GM18517 (cell line): Measurements from ENCODE around the gene DAZL.
"Not testable (repeated sequence)": the region's sequence is repeated elsewhere in the genome, so short reads cannot be mapped to it uniquely, and the experiment has no call there.

Source experiments
- ATAC-seq: cut with Tn5 transposase; IDR thresholded peaks from one replicate; pipeline ENCODE4 v1.9.1; 2021; ENCODE audit warnings: mild to moderate bottlenecking, moderate library complexity; ENCODE audit not compliant: unreplicated experiment

The DAZL gene

GRCh38 chr3:16604887-16605602, at the start of gene DAZL:
Gene DAZL, minus strand, starts transcription at chr3:16605423. Its CDS starts 218 bp downstream, at chr3:16605205.
- ATAC-seq, result no peak

- ATAC-seq, result no peak
These were observed 49.8 kb upstream of the DAZL start for GRCh38 chr3:16654976-16655375.

GRCh38 chr3:16653712-16654111, 48.5 kb upstream of the DAZL start:
- no peak for ATAC-seq

GRCh38 chr3:16647668-16648067, 42.4 kb upstream of the DAZL start:
- ATAC-seq, result no peak

- no peak for ATAC-seq
These were observed 34.6 kb upstream of the DAZL start for GRCh38 chr3:16639806-16640205.

GRCh38 chr3:16633948-16634347, 28.7 kb upstream of the DAZL start:
- no peak for ATAC-seq

GRCh38 chr3:16632395-16632794, 27.2 kb upstream of the DAZL start:
- no peak for ATAC-seq

GRCh38 chr3:16618721-16619120, 13.5 kb upstream of the DAZL start:
- no peak for ATAC-seq

- not testable (repeated sequence) for ATAC-seq
These were observed 11.9 kb upstream of the DAZL start for GRCh38 chr3:16617155-16617554.

- no peak for ATAC-seq
These were observed 10.9 kb upstream of the DAZL start for GRCh38 chr3:16616083-16616482.

- no peak for ATAC-seq
These were observed 9.1 kb upstream of the DAZL start for GRCh38 chr3:16614033-16615031.

- no peak for ATAC-seq
These were observed 4.8 kb upstream of the DAZL start for GRCh38 chr3:16609927-16610580.

- ATAC-seq, result no peak
These were observed 3.6 kb upstream of the DAZL start for GRCh38 chr3:16608816-16609215.

GRCh38 chr3:16607718-16608117, 2.5 kb upstream of the DAZL start:
- no peak for ATAC-seq

GRCh38 chr3:16606398-16606797, 1.2 kb upstream of the DAZL start:
- no peak for ATAC-seq

GRCh38 chr3:16605966-16606365, 743 bp upstream of the DAZL start:
- ATAC-seq, result no peak

- no peak for ATAC-seq
These were observed 790 bp downstream of the DAZL start for GRCh38 chr3:16604433-16604832.

- no peak for ATAC-seq
These were observed 3.7 kb downstream of the DAZL start for GRCh38 chr3:16601537-16602005.

- ATAC-seq, result no peak
These were observed 4.3 kb downstream of the DAZL start for GRCh38 chr3:16600780-16601536.

GRCh38 chr3:16599694-16600093, 5.5 kb downstream of the DAZL start:
- no peak for ATAC-seq
